Measurements from ENCODE around the gene JOSD1.

Gene JOSD1

DNA sequence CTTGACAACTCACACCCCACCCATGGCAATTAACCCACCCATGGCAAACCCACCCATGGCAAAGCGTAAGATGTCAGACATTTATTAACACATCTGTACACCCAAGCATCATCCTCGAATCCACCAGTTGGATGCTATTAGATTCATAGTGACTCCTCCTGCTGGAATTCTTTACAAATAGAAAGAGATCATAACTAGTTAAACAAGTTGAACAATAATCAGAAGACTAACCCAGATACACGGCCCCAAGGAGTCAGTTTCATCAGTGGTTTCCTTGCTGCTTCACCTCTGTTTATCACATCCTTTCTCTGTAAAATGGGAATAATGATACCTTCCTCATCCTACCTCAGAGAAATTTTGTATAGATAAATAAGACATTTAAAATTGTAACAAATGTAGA, 10.1 kb upstream of the JOSD1 start:
- no peak for DNase-seq

DNA sequence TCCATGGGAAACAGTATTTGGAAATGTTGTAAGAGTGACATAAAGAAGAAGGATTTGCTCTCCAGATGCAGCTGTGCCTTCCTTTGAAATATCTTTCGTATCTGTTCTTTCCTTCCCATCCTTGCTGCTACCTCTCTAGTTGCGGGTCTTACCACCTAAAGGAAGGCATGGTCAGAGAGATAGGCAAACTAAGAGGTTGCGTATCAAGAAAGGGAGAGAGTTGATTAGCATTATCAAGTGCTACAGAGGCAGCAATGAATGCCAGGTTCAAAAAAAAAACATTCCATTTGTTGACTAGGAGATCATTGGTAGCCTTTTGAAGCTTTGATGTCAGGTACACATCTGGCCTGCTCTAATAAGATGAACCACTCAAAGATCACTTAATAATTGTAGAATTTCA, 9.6 kb upstream of the JOSD1 start:
- DNase-seq: no peak

DNA sequence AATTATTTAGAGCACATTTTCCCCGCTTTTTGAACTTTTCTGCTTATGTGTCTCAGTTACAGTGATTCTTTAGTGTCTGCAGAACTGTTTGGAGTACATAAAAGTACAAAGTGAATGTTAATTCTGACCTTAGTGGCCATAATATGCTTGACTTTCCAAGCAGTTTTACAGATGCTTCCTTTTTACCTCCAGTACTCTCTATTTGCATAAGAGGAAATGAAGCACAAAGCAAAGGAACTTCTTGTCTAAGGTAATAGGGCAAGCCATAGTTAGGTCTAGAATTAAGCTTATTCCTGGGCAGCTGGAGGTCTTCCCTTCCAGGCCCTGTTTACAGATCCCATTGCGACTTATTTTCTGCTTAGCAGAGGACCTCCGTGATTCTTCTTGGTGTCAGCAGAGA, 8.6 kb upstream of the JOSD1 start:
- DNase-seq: no peak

DNA sequence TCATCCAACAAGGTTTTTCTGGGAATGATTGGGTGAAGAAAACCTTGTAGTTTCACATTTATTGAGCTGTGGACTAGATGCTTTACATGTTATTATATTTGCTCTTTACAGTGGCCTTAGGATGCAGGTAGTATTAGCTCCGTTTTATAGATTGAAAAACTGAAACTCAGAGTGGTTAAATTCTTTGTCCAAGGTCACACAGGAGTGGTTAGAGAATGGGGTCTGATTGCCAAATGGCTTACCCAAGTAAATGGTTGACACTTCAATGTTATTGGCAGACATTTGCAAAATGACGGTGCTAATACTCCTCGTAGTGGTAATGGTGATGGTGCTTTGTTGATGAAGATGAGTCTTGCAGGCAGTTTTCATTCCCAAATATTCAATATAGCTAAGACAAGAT, 7.2 kb upstream of the JOSD1 start:
- no peak for DNase-seq

DNA sequence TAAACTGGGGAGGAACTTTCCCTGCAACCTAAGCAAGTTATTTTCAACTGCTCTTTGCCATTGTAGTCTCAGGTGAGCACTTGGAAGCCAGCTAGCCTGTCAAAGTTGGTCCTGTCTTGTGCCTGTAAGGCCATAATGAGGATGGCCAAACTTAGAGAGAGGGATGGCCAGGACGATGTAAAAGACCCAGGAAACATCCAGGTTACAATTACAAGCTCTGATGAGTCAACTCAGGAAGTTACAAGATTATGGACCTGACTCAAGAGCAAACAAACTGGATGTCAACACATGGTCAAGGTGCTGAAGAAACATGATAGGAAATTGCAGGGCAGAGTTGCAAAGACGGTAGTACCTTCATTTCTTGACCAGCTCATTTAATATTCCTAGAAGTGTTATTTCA, 6.6 kb upstream of the JOSD1 start:
- no peak for DNase-seq

DNA sequence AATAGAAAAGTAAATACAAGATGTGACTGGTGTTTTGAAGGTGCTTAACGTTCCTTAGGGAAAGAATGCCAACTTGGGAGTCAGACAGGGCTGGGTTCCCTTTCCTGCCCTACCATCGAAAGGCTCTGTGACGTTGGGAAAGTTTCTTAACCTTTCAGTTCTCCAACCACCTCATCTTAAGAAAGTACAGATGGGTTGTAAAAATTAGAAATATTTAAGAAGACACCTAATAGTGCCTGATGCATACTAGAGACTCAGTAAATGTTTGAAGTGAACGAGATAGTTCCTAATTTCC, 6.1 kb upstream of the JOSD1 start:
- no peak for DNase-seq

DNA sequence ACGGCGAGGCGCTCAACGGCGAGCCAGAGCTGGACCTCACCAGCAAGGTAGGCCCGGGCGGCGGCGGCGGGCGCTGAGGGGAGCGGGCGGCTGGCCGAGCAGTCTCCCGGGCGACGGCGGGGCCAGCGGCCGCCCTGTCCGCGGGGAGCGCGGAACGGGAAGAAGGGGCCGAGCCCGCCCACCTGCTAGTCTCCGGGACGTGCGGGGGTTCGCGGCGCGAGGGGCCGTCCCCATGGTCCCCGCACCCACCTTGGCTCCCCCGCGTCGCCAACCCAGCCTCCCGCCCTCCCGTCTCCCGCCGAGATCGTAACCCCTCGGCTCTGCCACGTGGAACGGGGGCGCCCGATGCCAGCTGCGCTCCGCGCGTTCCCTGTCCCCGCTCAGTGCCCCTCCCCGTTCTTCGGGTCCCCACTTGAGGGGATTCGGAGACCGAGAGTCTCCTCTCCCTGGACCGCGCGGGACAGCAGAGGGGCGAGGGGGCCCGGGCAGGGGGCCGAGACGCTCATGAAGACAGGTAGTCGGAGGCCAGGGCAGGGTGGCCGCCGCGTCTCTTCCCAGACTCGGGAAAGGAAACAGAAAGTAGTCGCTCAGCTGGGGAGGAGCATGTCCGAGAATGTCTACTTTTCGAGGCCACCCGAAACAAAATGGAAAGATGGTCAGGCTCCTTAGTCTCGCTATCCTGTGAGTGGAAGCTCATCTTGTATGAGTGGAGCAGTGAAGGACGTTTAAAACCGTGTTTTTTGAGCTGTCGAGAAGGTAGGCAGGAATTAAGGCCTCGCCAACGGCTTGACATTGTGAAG, 5.6 kb upstream of the JOSD1 start:
- DNase-seq: no peak

DNA sequence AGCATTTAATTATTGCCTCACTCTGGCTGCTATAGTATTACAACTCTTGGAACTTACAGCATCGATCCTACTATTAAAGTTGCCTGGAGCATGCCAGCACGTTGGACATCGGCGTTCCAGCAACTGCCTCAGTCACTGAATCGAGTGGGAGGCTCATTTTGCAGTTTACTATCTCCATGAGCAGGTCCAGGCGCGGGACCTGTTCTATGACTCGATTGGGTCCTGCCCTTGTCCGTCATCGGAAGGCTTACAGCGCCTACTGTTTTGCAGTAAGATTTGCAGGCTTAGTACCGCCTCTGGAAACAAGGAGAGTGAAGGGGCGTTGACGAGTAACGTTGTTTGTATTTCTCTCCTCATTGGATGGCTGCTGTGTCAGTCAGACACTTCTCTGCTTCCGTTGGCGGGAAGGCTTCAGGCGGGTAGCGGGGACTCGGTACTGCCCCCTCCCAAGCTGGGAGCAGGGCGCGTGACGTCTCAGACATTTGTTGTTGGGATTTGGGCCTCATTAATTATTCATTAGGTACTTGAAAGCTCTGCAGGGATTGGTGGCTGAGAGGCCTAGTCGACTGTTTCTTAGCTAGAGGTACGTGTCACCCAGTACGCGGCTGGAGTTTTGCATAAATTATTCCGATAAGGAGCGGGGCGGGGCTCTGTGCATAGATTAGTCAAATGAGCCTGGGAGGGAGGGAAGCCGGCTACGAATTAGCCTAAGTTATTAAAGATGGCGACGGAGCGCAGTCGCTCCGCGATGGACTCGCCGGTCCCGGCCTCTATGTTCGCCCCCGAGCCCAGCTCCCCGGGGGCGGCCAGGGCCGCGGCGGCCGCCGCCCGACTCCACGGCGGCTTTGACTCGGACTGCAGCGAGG, 4.7 kb upstream of the JOSD1 start, which contains the start of gene GTPBP1:
Gene GTPBP1 (plus strand): TSS at position 710 of the 866 bp plus-strand sequence. CDS start 12 bp downstream, at position 722.
- DNase-seq: peak; percentile 98

DNA sequence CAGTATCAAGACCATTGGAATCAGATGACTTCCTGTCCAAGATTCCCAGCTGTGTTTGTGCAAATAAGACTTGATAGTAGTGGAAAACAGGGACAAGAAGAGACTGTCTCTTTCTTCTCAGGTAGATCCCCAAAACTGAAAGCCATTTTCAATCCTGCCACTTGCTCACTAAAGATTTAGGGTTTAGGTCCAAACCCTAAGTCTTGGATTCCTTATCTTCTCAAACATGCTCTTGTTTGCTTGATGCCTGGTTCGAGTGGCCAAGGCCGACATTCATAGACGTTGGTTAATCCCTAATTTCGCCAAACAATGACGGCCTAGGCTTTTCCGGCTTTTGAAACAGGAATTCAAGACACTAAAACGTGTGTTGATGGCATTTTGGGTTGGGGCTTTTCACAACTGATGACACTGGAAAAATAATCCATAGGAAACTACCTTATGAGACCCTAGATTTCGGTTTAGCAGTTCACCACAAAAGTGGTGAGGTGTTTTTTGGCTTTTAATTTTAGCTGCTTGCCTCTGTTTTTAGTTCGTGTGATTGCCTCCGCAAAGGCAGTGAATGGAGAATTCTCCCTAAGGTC, 4.0 kb upstream of the JOSD1 start:
- DNase-seq: no peak

DNA sequence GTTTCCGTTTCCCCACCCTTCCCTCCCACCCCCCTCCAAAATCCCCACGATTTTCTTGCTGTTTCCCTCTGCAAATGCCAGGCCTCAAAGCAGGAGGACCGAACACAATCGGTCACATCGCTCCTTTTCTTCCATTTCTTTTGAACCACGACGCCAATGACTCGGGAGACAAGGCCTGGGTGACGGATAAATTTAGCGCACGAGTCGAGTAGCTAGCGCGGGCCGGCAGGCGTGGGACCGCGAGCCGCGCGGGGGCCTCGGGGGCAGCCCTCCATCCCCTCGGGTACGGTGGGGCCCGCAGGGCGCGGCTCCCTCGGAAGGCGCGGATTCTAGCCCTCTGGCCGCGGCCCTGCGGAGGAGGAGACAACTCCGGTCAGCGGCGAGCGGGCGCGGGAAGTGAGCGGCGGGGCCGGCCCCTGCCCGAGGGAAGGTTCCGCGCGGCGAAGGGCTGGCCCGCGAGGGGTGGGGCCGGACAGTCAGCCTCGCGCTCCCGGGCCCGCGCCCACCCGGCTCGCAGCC, 414 bp downstream of the JOSD1 start:
- DNase-seq: no peak

DNA sequence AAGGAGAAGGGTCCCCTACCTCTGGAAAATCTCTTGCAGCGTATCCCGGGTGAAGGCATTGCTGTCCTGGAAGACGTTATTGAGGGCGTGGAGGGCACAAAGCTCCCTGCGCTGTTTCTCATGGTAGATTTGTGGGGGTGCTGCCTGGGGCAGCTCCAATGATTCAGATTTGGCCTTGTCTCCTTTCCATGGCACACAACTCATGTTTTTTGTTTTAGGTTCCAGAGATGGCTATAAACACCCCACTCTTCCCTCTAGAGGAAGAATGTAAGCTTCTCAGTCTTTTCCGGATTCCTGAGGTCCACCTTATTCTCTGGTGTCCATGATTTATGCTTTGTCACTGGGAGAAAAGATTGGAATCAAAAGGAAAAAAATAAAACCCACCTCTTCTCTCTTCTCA, 959 bp downstream of the JOSD1 start:
- DNase-seq: no peak

DNA sequence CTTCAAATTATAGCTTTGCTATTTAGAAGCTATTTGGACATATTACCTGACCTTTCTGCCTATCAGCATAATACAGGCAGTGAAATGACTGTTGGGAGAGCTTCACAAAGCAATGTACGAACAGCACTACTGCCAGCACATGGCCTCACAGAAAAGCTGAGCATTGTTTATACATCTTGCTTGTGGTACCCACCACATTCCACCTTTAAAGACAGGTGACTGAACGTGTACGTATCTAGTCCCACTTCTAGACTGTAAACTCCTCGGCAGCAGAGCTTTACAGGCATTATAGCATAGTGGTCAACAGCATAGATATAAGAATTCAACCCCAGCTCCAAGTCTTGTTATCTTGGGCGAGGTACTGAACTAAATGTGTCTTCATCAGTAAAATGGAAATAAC, 1.6 kb downstream of the JOSD1 start:
- DNase-seq: no peak

DNA sequence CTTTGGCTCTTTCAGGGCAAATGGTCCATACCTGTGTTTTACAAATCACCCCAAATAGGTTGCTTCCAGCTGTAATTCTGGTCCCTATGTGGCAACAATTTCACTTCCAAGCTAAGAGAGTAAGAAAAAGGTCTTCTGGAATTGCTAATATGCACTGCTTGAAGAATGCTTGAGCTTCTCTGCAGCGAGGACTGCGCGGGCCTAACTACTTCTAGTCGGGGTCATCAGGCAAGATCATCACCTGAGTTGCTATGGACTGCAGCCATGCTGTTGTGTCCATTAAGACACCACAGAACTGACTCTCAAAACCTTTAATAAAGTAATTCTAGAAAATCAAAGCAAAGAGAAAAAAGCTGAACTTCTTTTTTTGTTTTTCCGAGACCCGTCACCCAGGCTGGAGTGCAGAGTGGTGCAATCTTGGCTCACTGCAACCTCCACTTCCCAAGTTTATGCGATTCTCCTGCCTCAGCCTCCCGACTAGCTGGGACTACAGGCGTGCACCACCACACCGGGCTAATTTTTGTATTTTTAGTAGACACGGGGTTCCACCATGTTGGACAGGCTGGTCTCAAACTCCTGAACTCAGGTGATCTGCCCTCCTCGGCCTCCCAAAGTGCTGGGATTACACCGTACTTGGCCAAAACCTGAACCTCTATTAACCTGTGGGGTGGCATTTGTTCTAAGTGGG, 2.2 kb downstream of the JOSD1 start:
- no peak for DNase-seq

DNA sequence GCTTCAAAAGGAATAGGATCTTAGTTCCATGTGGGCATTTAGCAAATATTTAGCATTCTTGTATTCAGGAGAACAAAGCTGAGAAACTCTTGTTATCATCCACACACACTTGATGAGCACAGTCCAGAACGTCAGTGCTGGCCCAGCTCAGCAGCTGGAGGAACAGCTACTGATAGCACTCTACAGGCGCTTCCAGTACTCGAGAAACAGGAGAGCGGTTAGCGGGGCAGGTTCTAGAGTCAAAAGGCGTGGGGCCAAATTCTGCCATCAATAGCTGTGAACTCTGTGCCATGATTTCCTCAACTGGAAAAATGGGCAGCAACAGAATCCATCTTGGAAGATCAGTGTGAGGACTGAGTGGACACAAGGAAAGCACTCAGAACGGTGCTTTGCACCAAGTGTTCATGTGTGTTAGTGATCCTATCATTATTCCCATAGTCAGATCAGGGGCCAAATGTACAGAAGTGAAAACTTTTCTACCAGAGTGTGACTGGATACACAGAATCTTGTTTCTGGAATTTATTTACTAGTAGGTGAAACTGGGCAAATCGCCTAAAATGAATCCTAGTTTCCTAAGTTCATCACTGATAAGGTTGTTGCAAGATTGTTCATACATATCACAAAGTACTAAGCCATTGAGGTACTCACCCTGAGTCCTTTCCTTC, 3.2 kb downstream of the JOSD1 start:
- no peak for DNase-seq

DNA sequence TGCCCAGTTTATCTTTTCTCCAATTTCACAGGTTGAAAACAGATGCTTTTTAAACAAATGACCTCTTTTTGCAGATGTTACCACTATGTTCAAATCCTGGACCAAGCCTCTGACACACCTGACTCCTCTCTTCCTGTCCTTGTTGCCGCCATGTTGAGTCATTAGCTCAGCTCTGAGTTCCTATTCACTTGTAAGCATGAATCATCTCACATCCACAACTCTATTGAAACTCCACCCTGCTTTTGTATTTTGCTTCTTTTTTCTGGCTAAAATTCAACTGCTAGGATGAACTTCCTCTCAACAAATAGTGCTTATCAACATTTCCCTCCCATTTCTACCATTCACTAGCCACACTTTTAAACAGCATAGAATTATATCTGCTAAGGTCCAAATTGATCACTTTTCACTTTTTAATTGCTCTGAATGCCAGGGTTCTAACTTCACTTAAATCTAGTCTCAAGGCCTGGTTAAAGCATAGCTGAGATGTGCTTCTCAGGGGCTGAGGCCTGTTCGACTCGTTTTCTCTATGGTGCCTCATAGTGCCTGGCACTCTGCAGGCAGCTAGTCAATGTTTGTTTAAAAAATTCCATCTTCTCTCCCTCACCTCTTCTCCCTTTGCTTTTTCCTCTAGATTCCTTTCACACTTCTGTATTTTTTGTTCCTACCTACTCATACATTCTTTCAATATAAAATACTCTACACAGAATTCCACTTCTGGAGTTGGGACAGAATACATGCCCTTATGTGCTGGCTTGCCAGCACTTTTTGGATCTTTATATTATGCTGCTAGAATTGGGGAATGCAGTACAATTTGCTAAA, 3.9 kb downstream of the JOSD1 start:
- DNase-seq: no peak

DNA sequence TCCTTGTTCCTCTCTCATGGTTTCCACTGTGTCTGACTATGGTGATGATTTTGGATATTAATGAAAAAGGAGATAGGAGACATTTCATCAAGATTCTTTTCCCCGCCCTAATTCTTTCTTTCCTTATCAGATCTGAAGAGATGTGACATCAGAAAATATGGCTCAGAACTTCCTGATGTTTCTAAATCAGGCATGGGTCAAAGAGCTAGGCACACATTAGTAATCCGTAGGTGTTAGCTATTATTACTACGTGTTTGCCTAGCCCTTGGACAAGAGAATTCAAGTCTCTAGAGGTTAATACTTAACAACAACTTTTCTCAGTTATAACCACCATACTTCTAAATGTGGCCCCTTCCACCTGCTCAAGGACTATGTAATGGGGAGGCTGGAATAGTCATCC, 5.8 kb downstream of the JOSD1 start:
- no peak for DNase-seq

DNA sequence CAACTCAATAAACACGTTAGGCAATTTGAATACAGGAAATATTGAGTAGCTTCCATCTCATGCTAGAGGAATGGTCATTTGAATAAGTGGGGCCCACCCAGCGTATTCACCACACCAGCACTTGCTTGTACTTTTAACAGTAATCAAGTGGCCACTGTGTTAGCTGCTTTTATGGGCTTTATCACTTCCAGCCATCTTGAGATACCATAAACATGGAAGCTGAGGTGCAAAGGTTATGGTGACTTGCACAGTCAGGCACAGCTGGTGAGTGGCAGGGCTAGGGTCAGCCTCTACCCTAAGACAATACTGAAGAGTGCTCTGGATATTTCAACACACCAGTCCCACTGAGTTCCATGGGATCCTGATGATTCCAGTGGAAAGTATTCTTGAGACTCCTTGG, 6.7 kb downstream of the JOSD1 start:
- DNase-seq: no peak

DNA sequence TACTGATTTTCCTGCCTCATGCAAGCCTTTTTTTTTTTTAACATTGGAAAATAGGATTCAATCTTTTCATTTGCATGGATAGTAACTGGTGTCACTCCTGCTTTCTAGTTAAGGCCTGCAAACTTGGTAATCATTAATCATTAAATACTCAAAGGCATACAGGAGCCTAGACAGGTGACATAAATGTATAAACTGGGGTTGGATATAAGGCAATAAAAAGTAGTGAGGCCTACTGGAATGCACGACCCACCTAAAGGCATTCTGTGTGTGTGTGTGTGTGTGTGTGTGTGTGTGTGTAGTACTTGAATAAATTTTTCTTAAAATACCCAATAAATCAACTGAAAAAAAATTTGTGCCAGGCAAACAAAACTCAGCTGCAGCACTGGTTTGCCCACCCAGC, 11.1 kb downstream of the JOSD1 start:
- DNase-seq: no peak

DNA sequence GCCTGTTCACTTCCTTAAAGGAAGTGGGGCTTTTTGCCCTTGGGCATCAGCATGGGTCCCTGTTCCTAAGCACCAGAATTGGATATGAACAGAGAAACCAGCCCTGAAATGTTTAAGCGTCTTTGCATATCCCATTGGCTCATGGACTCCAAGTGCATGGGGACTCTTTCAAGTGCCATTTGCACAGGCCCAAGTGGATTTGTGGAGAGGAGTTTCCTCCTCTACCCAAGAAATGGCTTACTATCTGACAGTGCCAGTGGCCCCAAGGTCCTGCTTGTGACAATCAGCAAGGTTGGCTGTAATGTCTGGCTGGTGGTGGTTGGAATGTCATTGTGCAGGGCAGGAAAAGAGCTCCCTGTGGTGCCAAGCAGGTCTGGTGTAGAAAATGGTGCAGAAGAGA, 15.0 kb downstream of the JOSD1 start:
- DNase-seq: no peak

DNA sequence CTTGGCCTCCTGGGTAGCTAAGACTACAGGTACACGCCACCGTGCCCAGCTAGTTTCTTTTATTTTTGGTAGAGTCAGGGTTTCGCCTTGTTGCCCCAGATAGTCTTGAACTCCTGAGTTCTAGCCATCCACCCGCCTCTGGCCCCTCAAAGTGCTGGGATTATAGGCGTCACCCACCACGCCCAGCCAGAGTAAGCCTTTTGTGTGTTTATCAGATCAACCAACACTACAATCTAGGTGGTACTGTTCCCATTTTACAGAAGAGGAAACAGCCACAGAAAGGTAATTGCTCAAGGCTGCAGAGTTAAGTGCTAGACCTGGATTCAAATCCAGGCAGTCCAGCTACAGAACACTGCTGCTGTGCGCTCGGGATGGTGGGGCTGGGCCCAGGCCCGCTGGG, 15.8 kb downstream of the JOSD1 start:
- no peak for DNase-seq

DNA sequence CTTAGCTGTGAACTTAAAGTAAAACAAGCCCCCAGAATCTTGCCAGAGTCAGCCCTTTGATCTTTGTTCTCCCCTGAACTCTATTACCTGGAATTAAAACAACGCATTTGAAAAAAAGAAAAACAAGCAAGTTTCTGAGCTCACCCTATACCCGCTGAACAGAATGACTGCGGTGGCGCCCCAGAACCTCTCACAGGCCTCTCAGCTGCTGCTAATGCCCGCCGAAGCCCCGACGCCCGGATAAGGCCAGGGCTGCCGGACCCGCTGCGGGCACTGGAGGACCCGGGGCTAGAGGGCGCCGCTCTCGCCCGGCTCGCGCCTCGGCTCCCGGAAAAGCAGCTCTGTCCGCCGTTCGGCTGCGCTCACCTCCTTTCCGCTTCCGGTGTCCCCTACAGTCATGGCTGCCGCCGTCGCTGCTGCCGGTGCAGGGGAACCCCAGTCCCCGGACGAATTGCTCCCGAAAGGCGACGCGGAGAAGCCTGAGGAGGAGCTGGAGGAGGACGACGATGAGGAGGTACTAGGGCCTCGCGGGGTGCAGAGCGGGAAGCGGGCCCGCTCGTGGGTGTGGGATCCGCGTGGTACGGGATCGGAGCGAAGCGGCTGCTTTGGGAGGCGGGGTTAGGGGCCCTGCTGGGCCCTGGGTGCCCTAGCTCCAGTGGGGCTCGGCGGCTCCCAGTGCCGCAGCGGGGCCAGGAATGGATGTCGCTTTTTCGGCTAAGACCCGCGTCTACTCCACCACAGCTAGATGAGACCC, 19.0 kb downstream of the JOSD1 start, which contains the start of gene TOMM22:
Gene TOMM22 (plus strand): TSS at position 376 of the 754 bp plus-strand sequence. CDS start 22 bp downstream, at position 398.
- DNase-seq: peak; percentile 73
